ENCODE data around the gene HMCN1. TPM values are rescaled to one million over a fixed set of nuclear protein-coding genes. Genes with fewer than 3 reads are reported as not detected.
"Not testable (repeated sequence)": the region's sequence is repeated elsewhere in the genome, so short reads cannot be mapped to it uniquely, and the experiment has no call there.

The HMCN1 gene
- polyA plus RNA-seq, 1 donor: 4.2 TPM

GRCh38 chr1:185776522-185776921 lies 42.3 kb downstream of the HMCN1 start:
- Histone ChIP-seq H3K4me3 (ENCODE audit: low read length) (no peak overlapping the region), H3K36me3 (ENCODE audit: control insufficient read depth, insufficient read depth, low read length) (no peaks in the 10 kb centered on the region), H3K27ac (ENCODE audit: low read length) (no peak overlapping the region), H3K4me1 (ENCODE audit: control insufficient read depth, insufficient read depth, low read length) (no peaks in the 10 kb centered on the region), H3K27me3 (ENCODE audit: control insufficient read depth, insufficient read depth, low read length) (no peaks in the 10 kb centered on the region), H3K9me3 (ENCODE audit: control insufficient read depth, low read depth, low read length) (no peaks in the 10 kb centered on the region)
- no peak for DNase-seq

DNA sequence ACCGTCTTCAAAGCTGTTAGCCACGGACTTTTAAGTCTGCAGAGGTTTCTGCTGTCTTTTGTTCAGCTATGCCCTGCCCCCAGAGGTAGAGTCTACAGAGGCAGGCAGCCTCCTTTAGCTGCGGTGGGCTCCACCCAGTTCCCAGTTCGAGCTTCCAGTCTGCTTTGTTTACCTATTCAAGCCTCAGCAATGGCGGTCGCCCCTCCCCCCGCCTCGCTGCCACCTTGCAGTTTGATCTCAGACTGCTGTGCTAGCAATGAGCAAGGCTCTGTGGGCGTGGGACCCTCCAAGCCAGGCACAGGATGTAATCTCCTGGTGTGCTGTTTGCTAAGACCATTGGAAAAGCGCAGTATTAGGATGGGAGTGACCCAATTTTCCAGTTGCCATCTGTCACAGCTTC lies 49.7 kb downstream of the HMCN1 start:
- H3K36me3 ChIP-seq (ENCODE audit: control insufficient read depth, insufficient read depth, low read length); H3K4me3 ChIP-seq (ENCODE audit: low read length); DNase-seq; H3K27ac ChIP-seq (ENCODE audit: low read length); H3K9me3 ChIP-seq (ENCODE audit: control insufficient read depth, low read depth, low read length); H3K4me1 ChIP-seq (ENCODE audit: control insufficient read depth, insufficient read depth, low read length); H3K27me3 ChIP-seq (ENCODE audit: control insufficient read depth, insufficient read depth, low read length): not testable (repeated sequence)
- no CpG with 5 or more reads among the region's 10 CpGs for WGBS (ENCODE audit: insufficient coverage, low lambda C conversion rate)

GRCh38 chr1:185785586-185785985 lies 51.4 kb downstream of the HMCN1 start:
- no CpG with 5 or more reads among the region's 3 CpGs for WGBS (ENCODE audit: insufficient coverage, low lambda C conversion rate)

GRCh38 chr1:185786524-185786923 lies 52.3 kb downstream of the HMCN1 start:
- no peak overlapping the region for H3K27ac ChIP-seq (ENCODE audit: low read length)
- DNase-seq: no peak
- peaks cover 11% of the 10 kb centered on the region for H3K4me1 ChIP-seq (ENCODE audit: control insufficient read depth, insufficient read depth, low read length)
- no peak overlapping the region for H3K4me3 ChIP-seq (ENCODE audit: low read length)
- WGBS (ENCODE audit: insufficient coverage, low lambda C conversion rate): 100% methylated on average over 1 of the region's 3 CpGs
- H3K27me3 ChIP-seq (ENCODE audit: control insufficient read depth, insufficient read depth, low read length): no peaks in the 10 kb centered on the region
- no peaks in the 10 kb centered on the region for H3K36me3 ChIP-seq (ENCODE audit: control insufficient read depth, insufficient read depth, low read length)
- no peaks in the 10 kb centered on the region for H3K9me3 ChIP-seq (ENCODE audit: control insufficient read depth, low read depth, low read length)

More at GRCh38 chr1:185785586-185785985, 51.4 kb downstream of the HMCN1 start:
- DNase-seq: no peak
- Histone ChIP-seq H3K4me3 (ENCODE audit: low read length) (no peak overlapping the region), H3K27me3 (ENCODE audit: control insufficient read depth, insufficient read depth, low read length) (no peaks in the 10 kb centered on the region), H3K4me1 (ENCODE audit: control insufficient read depth, insufficient read depth, low read length) (peaks cover 10% of the 10 kb centered on the region), H3K9me3 (ENCODE audit: control insufficient read depth, low read depth, low read length) (no peaks in the 10 kb centered on the region), H3K36me3 (ENCODE audit: control insufficient read depth, insufficient read depth, low read length) (no peaks in the 10 kb centered on the region), H3K27ac (ENCODE audit: low read length) (no peak overlapping the region)

GRCh38 chr1:185787238-185787637 lies 53.0 kb downstream of the HMCN1 start:
- DNase-seq: peak; percentile 2 to 23
- Histone ChIP-seq H3K9me3 (ENCODE audit: control insufficient read depth, low read depth, low read length) (no peaks in the 10 kb centered on the region), H3K36me3 (ENCODE audit: control insufficient read depth, insufficient read depth, low read length) (no peaks in the 10 kb centered on the region), H3K27ac (ENCODE audit: low read length) (no peak overlapping the region), H3K27me3 (ENCODE audit: control insufficient read depth, insufficient read depth, low read length) (no peaks in the 10 kb centered on the region), H3K4me1 (ENCODE audit: control insufficient read depth, insufficient read depth, low read length) (peaks cover 11% of the 10 kb centered on the region), H3K4me3 (ENCODE audit: low read length) (no peak overlapping the region)
- no CpG with 5 or more reads among the region's 2 CpGs for WGBS (ENCODE audit: insufficient coverage, low lambda C conversion rate)

DNA sequence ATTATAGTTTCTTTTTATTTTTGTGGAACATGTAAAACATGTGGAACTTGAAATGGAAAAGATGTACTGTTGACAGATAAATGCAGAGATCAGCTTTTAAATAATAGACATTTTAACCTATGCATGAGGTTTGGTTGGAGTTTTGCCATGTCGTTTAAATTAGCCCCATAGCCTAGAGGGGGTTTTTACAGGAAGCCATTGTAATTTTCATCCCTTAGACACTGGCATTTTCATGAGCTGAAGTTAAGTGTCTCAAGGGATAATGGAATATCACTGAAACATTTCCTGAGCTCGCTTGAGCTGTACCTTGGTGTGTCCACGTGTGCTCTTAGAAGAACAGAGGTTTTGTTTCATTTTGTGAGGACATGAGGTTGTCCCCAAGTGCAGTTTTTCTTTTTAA lies 54.2 kb downstream of the HMCN1 start:
- peaks cover 11% of the 10 kb centered on the region for H3K4me1 ChIP-seq (ENCODE audit: control insufficient read depth, insufficient read depth, low read length)
- no CpG with 5 or more reads among the region's 3 CpGs for WGBS (ENCODE audit: insufficient coverage, low lambda C conversion rate)
- no peak overlapping the region for H3K27ac ChIP-seq (ENCODE audit: low read length)
- no peaks in the 10 kb centered on the region for H3K9me3 ChIP-seq (ENCODE audit: control insufficient read depth, low read depth, low read length)
- H3K4me3 ChIP-seq (ENCODE audit: low read length): no peak overlapping the region
- H3K27me3 ChIP-seq (ENCODE audit: control insufficient read depth, insufficient read depth, low read length): no peaks in the 10 kb centered on the region
- no peaks in the 10 kb centered on the region for H3K36me3 ChIP-seq (ENCODE audit: control insufficient read depth, insufficient read depth, low read length)
- DNase-seq: no peak

- 13% methylated on average over 2 of the region's 2 CpGs for WGBS (ENCODE audit: insufficient coverage, low lambda C conversion rate)
- Histone ChIP-seq H3K27me3 (ENCODE audit: control insufficient read depth, insufficient read depth, low read length) (no peaks in the 10 kb centered on the region), H3K9me3 (ENCODE audit: control insufficient read depth, low read depth, low read length) (no peaks in the 10 kb centered on the region), H3K4me1 (ENCODE audit: control insufficient read depth, insufficient read depth, low read length) (peaks cover 11% of the 10 kb centered on the region), H3K36me3 (ENCODE audit: control insufficient read depth, insufficient read depth, low read length) (no peaks in the 10 kb centered on the region), H3K27ac (ENCODE audit: low read length) (peak overlapping the region; percentile 79), H3K4me3 (ENCODE audit: low read length) (no peak overlapping the region)
- peak; percentile 58 to 79 for DNase-seq
Observed at GRCh38 chr1:185789501-185790193, 55.5 kb downstream of the HMCN1 start.

- DNase-seq: peak; percentile 2 to 50
- no peak overlapping the region for H3K4me3 ChIP-seq (ENCODE audit: low read length)
- H3K36me3 ChIP-seq (ENCODE audit: control insufficient read depth, insufficient read depth, low read length): no peaks in the 10 kb centered on the region
- no peaks in the 10 kb centered on the region for H3K27me3 ChIP-seq (ENCODE audit: control insufficient read depth, insufficient read depth, low read length)
- H3K9me3 ChIP-seq (ENCODE audit: control insufficient read depth, low read depth, low read length): no peaks in the 10 kb centered on the region
- WGBS (ENCODE audit: insufficient coverage, low lambda C conversion rate): 62% methylated on average over 1 of the region's 2 CpGs
- H3K27ac ChIP-seq (ENCODE audit: low read length): peak overlapping the region; percentile 79
- H3K4me1 ChIP-seq (ENCODE audit: control insufficient read depth, insufficient read depth, low read length): peaks cover 11% of the 10 kb centered on the region
Observed at GRCh38 chr1:185790194-185790735, 56.1 kb downstream of the HMCN1 start.

DNA sequence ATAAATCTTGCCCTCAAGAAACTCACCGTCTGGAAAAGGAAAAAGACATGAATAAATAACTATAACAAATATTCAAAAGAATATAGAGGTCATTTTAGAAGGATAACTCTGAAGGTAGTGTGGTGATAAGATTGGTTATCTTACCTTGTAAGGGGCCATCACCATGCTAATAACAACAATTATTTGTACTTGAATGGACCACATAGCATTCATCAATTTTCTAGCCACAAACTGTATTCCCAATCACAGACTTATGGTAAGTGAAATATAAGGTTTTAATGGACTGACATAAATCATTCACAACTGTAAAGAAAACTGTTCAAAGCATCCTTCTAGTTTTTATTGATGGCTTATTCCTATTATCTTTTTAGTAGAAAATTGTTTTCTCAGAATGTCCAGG lies 57.8 kb downstream of the HMCN1 start:
- 67% methylated on average over 1 of the region's 1 CpG for WGBS (ENCODE audit: insufficient coverage, low lambda C conversion rate)

DNA sequence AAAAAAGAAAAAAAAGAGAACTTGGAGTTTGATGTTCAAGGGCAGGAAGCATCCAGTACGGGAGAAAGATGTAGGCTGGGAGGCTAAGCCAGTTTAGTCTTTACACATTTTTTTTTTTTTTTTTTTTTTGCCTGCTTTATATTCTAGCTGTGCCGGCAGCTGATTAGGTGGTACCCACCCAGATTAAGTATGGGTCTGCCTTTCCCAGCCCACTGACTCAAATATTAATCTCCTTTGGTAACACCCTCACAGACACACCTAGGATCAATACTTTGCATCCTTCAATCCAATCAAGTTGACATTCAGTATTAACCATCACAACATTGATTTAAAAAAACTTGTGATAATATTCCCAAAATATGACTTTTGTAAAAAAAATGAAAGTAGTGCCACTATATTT lies 60.3 kb downstream of the HMCN1 start:
- not testable (repeated sequence) for H3K4me3 ChIP-seq (ENCODE audit: low read length); DNase-seq; H3K9me3 ChIP-seq (ENCODE audit: control insufficient read depth, low read depth, low read length); H3K27ac ChIP-seq (ENCODE audit: low read length); H3K36me3 ChIP-seq (ENCODE audit: control insufficient read depth, insufficient read depth, low read length); H3K27me3 ChIP-seq (ENCODE audit: control insufficient read depth, insufficient read depth, low read length)
- WGBS (ENCODE audit: insufficient coverage, low lambda C conversion rate): no CpG with 5 or more reads among the region's 2 CpGs
- H3K4me1 ChIP-seq (ENCODE audit: control insufficient read depth, insufficient read depth, low read length): peaks cover 11% of the 10 kb centered on the region

More for the DNA sequence above, 57.8 kb downstream of the HMCN1 start:
- no peak for DNase-seq
- Histone ChIP-seq H3K27me3 (ENCODE audit: control insufficient read depth, insufficient read depth, low read length) (no peaks in the 10 kb centered on the region), H3K9me3 (ENCODE audit: control insufficient read depth, low read depth, low read length) (no peaks in the 10 kb centered on the region), H3K36me3 (ENCODE audit: control insufficient read depth, insufficient read depth, low read length) (no peaks in the 10 kb centered on the region), H3K4me1 (ENCODE audit: control insufficient read depth, insufficient read depth, low read length) (peaks cover 11% of the 10 kb centered on the region), H3K4me3 (ENCODE audit: low read length) (no peak overlapping the region), H3K27ac (ENCODE audit: low read length) (no peak overlapping the region)

DNA sequence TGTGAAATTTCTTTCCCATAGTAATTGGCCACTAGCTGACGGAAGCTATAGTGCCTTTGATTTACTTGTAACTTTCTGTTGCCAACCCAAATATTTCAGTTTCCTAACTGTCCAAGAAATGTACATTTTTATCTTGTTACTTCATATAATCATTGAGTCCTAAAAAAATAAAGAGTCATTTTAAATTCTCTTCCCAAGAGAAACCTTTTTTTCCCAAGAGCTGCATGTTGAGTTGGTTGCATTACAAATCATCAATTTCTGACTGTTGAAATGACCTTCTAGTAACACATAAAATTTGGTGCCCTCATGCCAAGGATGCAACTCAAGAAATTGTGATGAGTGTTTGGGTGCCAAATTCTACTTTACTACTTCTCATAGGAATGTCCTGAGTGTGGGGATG lies 61.0 kb downstream of the HMCN1 start:
- 100% methylated on average over 1 of the region's 1 CpG for WGBS (ENCODE audit: insufficient coverage, low lambda C conversion rate)
- no peaks in the 10 kb centered on the region for H3K36me3 ChIP-seq (ENCODE audit: control insufficient read depth, insufficient read depth, low read length)
- no peak overlapping the region for H3K27ac ChIP-seq (ENCODE audit: low read length)
- peaks cover 6% of the 10 kb centered on the region for H3K4me1 ChIP-seq (ENCODE audit: control insufficient read depth, insufficient read depth, low read length)
- H3K27me3 ChIP-seq (ENCODE audit: control insufficient read depth, insufficient read depth, low read length): no peaks in the 10 kb centered on the region
- H3K4me3 ChIP-seq (ENCODE audit: low read length): no peak overlapping the region
- peaks cover 4% of the 10 kb centered on the region for H3K9me3 ChIP-seq (ENCODE audit: control insufficient read depth, low read depth, low read length)
- DNase-seq: no peak
